Mucosa of descending colon (tissue), 3 donors: Measurements from ENCODE around the gene CNIH3. TPM values are rescaled to one million over a fixed set of nuclear protein-coding genes. Genes with fewer than 3 reads are reported as not detected.
"Not testable (repeated sequence)": the region's sequence is repeated elsewhere in the genome, so short reads cannot be mapped to it uniquely, and the experiment has no call there.

Experiments
- ATAC-seq: fragments of 200-7000 bp; cut with Tn5 transposase; one replicate; pipeline ENCODE4 v1.9.1; 2020; ENCODE audit warnings: mild to moderate bottlenecking, moderate library complexity
- DNase-seq, 3 donors: peaks; one replicate each; pipeline ENCODE4 v3.0.0-alpha.2; 2020
- H3K36me3 ChIP-seq: fragments of 200-600 bp; one replicate; pipeline ENCODE4 v1.8.0; 2021; ENCODE audit warnings: low read depth, mild to moderate bottlenecking
- H3K4me1 ChIP-seq: fragments of 200-600 bp; one replicate; pipeline ENCODE4 v1.8.0; 2021; ENCODE audit warnings: low read depth, mild to moderate bottlenecking
- H3K4me3 ChIP-seq: fragments of 200-600 bp; one replicate; pipeline ENCODE4 v1.8.0; 2021; ENCODE audit warnings: mild to moderate bottlenecking
- H3K9me3 ChIP-seq: fragments of 200-600 bp; one replicate; pipeline ENCODE4 v1.8.0; 2021; ENCODE audit warnings: mild to moderate bottlenecking
- intact Hi-C, 2 donors: fragments of 100-400 bp; cut with DNase I in 1 of 2; cut with micrococcal nuclease in 1 of 2; formaldehyde crosslinking; loops; one replicate each; pipeline versions ENCODE4 v1.11.0 to v1.11.1; 2022; cut with DNase I, micrococcal nuclease
- total RNA-seq, 3 donors: library from RNA; stranded (reverse); fragmentation: NEBNext Ultra II Directional in 2 of 3; extraction: Animal tissue kit (Norgen Biotek cat#: 25700) in 2 of 3; gene quantifications; one replicate each; pipeline versions ENCODE4 v1.2.1 to v1.2.4, GENCODE V29; 2021 to 2023
- TF ChIP-seq, protein P1 (sequence below): fragments of 200-600 bp; IDR thresholded peaks from one replicate; pipeline ENCODE4 v1.8.0; 2022; ENCODE audit warnings: antibody characterized with exemption, mild to moderate bottlenecking
- donor health status: DM: no; HTN: no; CAD: no; lungs with moderate emphysema.
- donor health status: DM: no; HTN: no; CAD: no.
- donor health status: DM: no; HTN: yes; CAD: no.

Gene CNIH3
- total RNA-seq, 3 donors from 2014 or later = 1.0 to 2.5 (median 1.1) TPM

DNA sequence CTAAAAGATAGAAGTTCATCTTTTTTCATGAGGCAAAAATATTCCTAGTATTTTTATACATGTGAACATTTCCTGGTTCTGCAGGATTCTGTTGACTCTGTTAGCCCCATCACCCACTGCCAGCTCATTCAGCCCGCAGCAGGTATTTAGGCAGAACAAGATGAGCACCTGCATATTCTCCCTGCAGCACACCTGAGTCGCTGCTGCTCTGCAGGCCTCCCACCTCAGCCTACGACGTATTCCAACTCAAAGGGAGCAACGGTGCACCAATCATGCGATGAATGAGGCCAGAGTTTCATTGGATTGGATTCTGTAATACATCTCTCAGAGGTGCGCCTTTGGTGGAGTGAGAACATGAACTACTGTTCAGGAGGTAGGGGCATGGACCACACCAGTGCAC lies 87.6 kb downstream of the CNIH3 start:
- H3K4me3 ChIP-seq = no peak overlapping the region
- no peaks in the 10 kb centered on the region for H3K4me1 ChIP-seq
- intact Hi-C loops = no loop called here
- TF ChIP-seq, protein P1, sequence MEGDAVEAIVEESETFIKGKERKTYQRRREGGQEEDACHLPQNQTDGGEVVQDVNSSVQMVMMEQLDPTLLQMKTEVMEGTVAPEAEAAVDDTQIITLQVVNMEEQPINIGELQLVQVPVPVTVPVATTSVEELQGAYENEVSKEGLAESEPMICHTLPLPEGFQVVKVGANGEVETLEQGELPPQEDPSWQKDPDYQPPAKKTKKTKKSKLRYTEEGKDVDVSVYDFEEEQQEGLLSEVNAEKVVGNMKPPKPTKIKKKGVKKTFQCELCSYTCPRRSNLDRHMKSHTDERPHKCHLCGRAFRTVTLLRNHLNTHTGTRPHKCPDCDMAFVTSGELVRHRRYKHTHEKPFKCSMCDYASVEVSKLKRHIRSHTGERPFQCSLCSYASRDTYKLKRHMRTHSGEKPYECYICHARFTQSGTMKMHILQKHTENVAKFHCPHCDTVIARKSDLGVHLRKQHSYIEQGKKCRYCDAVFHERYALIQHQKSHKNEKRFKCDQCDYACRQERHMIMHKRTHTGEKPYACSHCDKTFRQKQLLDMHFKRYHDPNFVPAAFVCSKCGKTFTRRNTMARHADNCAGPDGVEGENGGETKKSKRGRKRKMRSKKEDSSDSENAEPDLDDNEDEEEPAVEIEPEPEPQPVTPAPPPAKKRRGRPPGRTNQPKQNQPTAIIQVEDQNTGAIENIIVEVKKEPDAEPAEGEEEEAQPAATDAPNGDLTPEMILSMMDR = no peak
- H3K9me3 ChIP-seq = no peaks in the 10 kb centered on the region
- H3K36me3 ChIP-seq = no peaks in the 10 kb centered on the region
- ATAC-seq (no peak), DNase-seq (no peak)

GRCh38 chr1:224704107-224704735 lies 88.1 kb downstream of the CNIH3 start:
- Histone ChIP-seq H3K9me3 (no peaks in the 10 kb centered on the region), H3K4me1 (no peaks in the 10 kb centered on the region), H3K4me3 (no peak overlapping the region), H3K36me3 (no peaks in the 10 kb centered on the region)
- TF ChIP-seq, protein P1 = no peak
- ATAC-seq = no peak
- no peak for DNase-seq
- intact Hi-C loops = no loop called here

DNA sequence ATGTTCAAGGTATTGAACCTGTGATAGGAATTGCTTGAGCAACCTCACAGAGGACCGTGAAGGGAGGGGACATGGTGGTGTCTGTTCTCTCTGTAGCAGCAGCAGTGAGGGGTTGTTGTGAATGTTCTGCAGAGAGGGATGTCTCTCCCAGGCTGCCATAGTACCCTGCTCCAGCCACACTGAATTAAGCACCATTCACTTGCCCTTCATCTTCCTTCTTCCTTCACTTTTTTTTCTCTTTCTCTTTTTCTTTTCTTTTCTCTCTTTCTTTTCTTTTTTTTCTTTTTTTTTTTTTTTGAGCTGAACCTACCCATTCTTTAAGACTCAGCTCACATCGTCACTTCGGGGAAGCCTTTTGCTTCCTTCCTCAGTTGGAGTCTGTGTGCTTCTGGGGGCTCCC lies 89.5 kb downstream of the CNIH3 start:
- Histone ChIP-seq H3K4me1 (no peaks in the 10 kb centered on the region), H3K36me3 (no peaks in the 10 kb centered on the region), H3K9me3 (no peaks in the 10 kb centered on the region), H3K4me3 (no peak overlapping the region)
- ATAC-seq = no peak
- no peak for DNase-seq
- TF ChIP-seq, protein P1 = no peak
- intact Hi-C loops = no loop called here

DNA sequence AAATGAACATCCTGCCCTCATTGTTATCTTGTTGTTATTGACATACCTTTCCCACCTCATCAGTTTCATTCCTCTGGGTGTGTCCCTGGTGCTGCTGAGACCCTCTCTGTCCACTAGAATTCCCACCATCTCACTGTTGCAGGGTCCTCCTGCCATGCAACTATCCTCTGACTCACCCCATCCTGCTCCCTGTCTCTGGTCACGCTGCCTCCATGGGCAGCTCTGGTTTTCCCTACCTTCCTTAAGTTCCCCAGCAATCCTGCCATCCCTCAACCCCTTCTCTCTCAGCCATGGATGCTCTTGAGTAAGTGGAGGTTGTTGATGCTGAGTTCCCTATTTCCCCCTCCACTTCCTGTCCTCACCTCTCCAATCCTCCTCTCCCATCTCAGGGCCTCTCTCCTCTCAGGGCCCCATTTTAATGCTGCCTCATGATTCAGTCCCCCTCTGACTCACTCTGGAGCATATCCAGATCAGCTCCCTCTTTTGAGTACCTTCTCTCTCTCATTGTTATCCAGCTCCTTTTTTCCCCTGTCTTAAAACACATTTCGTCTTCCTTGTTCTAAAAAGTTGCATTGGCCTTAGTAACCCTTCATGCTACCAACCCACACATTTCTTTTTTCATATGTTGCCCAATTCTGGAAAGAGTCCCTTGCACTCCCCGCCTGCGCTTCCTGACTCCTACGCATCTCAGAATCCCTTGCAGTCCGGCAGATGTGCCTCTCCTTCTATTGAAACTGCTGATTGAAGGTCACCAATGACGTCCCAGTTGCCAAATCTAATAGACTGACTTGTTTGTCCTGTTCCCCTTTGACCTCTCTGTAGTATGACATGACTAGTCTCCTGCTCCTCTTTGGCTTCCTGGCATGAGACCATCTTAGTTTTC lies 92.0 kb downstream of the CNIH3 start:
- intact Hi-C loops = no loop called here
- no peak for ATAC-seq
- H3K4me1 ChIP-seq = no peaks in the 10 kb centered on the region

GRCh38 chr1:224710196-224710595 lies 94.1 kb downstream of the CNIH3 start:
- no peaks in the 10 kb centered on the region for H3K36me3 ChIP-seq
- TF ChIP-seq, protein P1 = no peak
- H3K4me3 ChIP-seq = no peak overlapping the region
- no peak for DNase-seq
- H3K9me3 ChIP-seq = no peaks in the 10 kb centered on the region
- H3K4me1 ChIP-seq = no peaks in the 10 kb centered on the region
- intact Hi-C loops = no loop called here
- no peak for ATAC-seq

More for the DNA sequence above, 92.0 kb downstream of the CNIH3 start:
- Histone ChIP-seq H3K4me3 (no peak overlapping the region), H3K9me3 (no peaks in the 10 kb centered on the region), H3K36me3 (no peaks in the 10 kb centered on the region)
- DNase-seq = no peak
- TF ChIP-seq, protein P1 = no peak

GRCh38 chr1:224711231-224711756 lies 95.2 kb downstream of the CNIH3 start:
- intact Hi-C loops, H3K4me3 ChIP-seq, ATAC-seq, DNase-seq, H3K36me3 ChIP-seq, H3K9me3 ChIP-seq, H3K4me1 ChIP-seq: not testable (repeated sequence)
